ENCODE results near the gene PLCD3.

- TF ChIP-seq CTCF (IDR thresholded peaks at IDR 0.05; ENCODE audit: low read length) (no peak), EZH2phosphoT487 (IDR thresholded peaks at IDR 0.05; ENCODE audit: low read length) (no peak)
These were observed 13.9 kb upstream of the PLCD3 start for GRCh38 chr17:45146166-45146565.
